ENCODE measurements around the gene LAMTOR4. TPM values are rescaled to one million over a fixed set of nuclear protein-coding genes. Genes with fewer than 3 reads are reported as not detected.

LAMTOR4 gene
- total and polyA plus RNA-seq, 2 experiments from 2014 or later, result 49.4 to 92.2 TPM

DNA sequence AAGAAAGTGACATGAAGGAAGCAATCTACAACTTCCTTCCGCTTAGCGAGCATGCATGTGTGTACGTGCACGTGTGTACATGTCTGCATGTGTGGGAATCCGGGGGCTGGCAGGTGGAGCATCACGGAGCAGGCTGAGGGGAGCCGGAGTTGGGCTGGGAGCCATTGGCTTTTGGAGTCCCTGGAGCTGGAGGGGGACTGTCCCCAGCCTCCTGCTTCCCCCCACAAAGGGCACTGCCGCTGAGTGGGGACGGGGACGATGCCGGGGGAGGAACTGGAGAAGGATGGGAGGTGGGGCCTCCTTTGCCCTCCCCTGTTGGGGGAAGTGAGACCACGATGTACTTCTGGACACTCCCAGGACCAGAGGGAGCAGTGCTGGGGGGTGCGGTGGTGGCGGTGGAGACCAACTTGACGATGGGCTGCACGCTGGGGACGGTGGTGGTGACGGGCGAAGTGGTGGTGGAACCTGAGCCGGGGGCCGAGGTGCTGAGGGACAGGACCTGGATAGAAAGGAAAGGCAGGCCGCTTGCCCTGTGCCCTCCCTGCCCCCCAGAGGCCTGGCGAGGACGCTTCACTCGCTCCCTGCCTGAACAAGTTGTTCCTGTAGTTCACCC is 41.5 kb upstream of the LAMTOR4 start:
- Histone ChIP-seq H3K9ac (no peak overlapping the region), H3K4me2 (ENCODE audit: unreplicated experiment) (no peak overlapping the region), H3F3A (ENCODE audit: insufficient read depth) (no peaks in the 10 kb centered on the region; the same call in 1 of the 2 replicates), H3K4me3 (no peak overlapping the region), H2AFZ (no peak overlapping the region), H3K27ac (no peak overlapping the region), H3K9me3 (ENCODE audit: low read depth) (no peaks in the 10 kb centered on the region), H3K9me2 (ENCODE audit: insufficient read depth) (no peaks in the 10 kb centered on the region), H3K4me1 (ENCODE audit: insufficient read depth) (no peaks in the 10 kb centered on the region), H3K79me2 (ENCODE audit: insufficient read depth) (peaks cover 11% of the 10 kb centered on the region), H3K27me3 (replicated peaks; ENCODE audit: insufficient read depth) (no peaks in the 10 kb centered on the region), H4K20me1 (ENCODE audit: insufficient read depth) (no peaks in the 10 kb centered on the region), H3K36me3 (ENCODE audit: low read depth) (0 out of 2 replicates have a peak, but pooled peaks cover 4% of the 10 kb centered on the region)
- TF ChIP-seq EZH2phosphoT487 (IDR thresholded peaks at IDR 0.05; ENCODE audit: insufficient read depth, low read depth) (no peak), EZH2 (IDR thresholded peaks at IDR 0.05; ENCODE audit: insufficient read depth, poor library complexity, severe bottlenecking) (no peak)
- in situ Hi-C loops (cut with MboI), result no loop called here
- WGBS, 2 experiments (ENCODE audit: low coverage in 1 of 2, low lambda C conversion rate in 2 of 2, missing lambda C conversion rate in 2 of 2), result 88 to 91% methylated on average over 15 to 25 of the region's 25 CpGs
- no peak for DNase-seq

DNA sequence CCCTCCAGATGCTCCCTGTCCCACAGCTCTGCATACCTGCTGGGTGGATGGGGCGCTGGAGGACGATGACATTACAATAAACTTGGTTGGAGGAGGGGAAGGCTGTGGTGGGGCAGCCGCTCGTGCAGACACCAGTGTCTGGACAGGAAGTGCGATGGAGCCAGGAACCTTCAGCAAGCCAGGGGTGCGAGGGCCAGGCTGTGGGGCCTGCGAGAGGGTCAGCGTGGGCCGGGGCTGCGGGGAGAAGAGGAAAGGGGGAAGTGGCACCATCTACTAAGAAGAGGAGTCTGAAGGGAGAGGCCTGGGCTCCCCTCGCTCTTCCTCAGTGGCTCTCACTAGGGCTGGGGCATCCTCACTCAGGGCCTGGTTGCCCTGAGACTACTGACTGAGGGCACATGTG is 40.8 kb upstream of the LAMTOR4 start:
- in situ Hi-C loops (cut with MboI), result no loop called here
- no peaks in the 10 kb centered on the region for H3K4me1 ChIP-seq (ENCODE audit: insufficient read depth)
- no peak overlapping the region for H3K4me2 ChIP-seq (ENCODE audit: unreplicated experiment)
- H3K9me3 ChIP-seq (ENCODE audit: low read depth), result no peaks in the 10 kb centered on the region
- no peak for TF ChIP-seq EZH2phosphoT487 (IDR thresholded peaks at IDR 0.05; ENCODE audit: insufficient read depth, low read depth)
- no peak for TF ChIP-seq EZH2 (IDR thresholded peaks at IDR 0.05; ENCODE audit: insufficient read depth, poor library complexity, severe bottlenecking)
- no peak for DNase-seq
- H2AFZ ChIP-seq, result no peak overlapping the region
- WGBS, 2 experiments (ENCODE audit: low coverage in 1 of 2, low lambda C conversion rate in 2 of 2, missing lambda C conversion rate in 2 of 2), result 75 to 79% methylated on average over 10 to 11 of the region's 11 CpGs
- H4K20me1 ChIP-seq (ENCODE audit: insufficient read depth), result no peaks in the 10 kb centered on the region
- no peak overlapping the region for H3K4me3 ChIP-seq
- H3K27ac ChIP-seq, result no peak overlapping the region
- H3K9me2 ChIP-seq (ENCODE audit: insufficient read depth), result no peaks in the 10 kb centered on the region
- H3K9ac ChIP-seq, result no peak overlapping the region
- H3F3A ChIP-seq (ENCODE audit: insufficient read depth), result no peaks in the 10 kb centered on the region; the same call in 1 of the 2 replicates
- H3K27me3 ChIP-seq (replicated peaks; ENCODE audit: insufficient read depth), result no peaks in the 10 kb centered on the region
- H3K79me2 ChIP-seq (ENCODE audit: insufficient read depth), result peaks cover 4% of the 10 kb centered on the region; the same call in 1 of the 2 replicates
- 0 out of 2 replicates have a peak, but pooled peaks cover 4% of the 10 kb centered on the region for H3K36me3 ChIP-seq (ENCODE audit: low read depth)

DNA sequence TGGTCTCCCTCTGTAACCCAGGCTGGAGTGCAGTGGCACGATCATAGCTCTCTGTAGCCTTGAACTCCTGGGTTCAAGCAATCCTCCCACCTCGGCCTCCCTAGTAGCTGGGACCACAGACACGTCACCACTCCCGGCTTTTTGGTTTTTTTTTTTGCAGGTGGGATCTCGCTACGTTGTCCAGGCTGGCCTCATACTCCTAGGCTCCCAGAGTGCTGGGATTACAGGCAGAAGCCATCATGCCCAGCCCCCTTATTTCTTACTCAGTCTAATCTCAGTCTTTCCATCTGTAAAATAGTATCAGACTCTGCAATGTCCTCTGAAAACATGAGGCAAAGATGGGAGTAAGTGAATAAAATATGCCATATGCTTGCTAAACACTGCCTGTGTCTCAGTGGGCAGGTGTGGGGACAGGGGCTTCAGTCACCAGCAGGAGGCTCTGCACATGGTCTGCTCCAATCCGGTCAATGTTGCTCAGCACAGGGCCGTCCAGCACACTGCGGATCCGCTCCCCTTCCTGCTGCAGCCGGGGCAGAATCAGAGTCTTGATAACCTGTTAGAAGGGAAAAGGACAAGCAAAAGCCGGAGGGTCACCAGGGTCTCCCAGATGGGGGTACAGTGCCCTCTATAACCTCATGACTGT is 39.1 kb upstream of the LAMTOR4 start:
- no peak overlapping the region for H3K4me2 ChIP-seq (ENCODE audit: unreplicated experiment)
- H2AFZ ChIP-seq, result no peak overlapping the region
- DNase-seq, result no peak
- no peaks in the 10 kb centered on the region for H3K4me1 ChIP-seq (ENCODE audit: insufficient read depth)
- H3K27ac ChIP-seq, result no peak overlapping the region
- no peak for TF ChIP-seq EZH2phosphoT487 (IDR thresholded peaks at IDR 0.05; ENCODE audit: insufficient read depth, low read depth)
- TF ChIP-seq EZH2 (IDR thresholded peaks at IDR 0.05; ENCODE audit: insufficient read depth, poor library complexity, severe bottlenecking), result no peak
- H3K79me2 ChIP-seq (ENCODE audit: insufficient read depth), result no peaks in the 10 kb centered on the region
- no peaks in the 10 kb centered on the region for H3K9me2 ChIP-seq (ENCODE audit: insufficient read depth)
- no peaks in the 10 kb centered on the region for H4K20me1 ChIP-seq (ENCODE audit: insufficient read depth)
- H3K27me3 ChIP-seq (replicated peaks; ENCODE audit: insufficient read depth), result no peaks in the 10 kb centered on the region
- H3F3A ChIP-seq (ENCODE audit: insufficient read depth), result no peaks in the 10 kb centered on the region
- H3K9me3 ChIP-seq (ENCODE audit: low read depth), result no peaks in the 10 kb centered on the region
- H3K36me3 ChIP-seq (ENCODE audit: low read depth), result 0 out of 2 replicates have a peak, but pooled peaks cover 4% of the 10 kb centered on the region
- H3K4me3 ChIP-seq, result no peak overlapping the region
- WGBS, 2 experiments (ENCODE audit: low coverage in 1 of 2, low lambda C conversion rate in 2 of 2, missing lambda C conversion rate in 2 of 2), result 80 to 81% methylated on average over 12 of the region's 12 CpGs
- no peak overlapping the region for H3K9ac ChIP-seq
- in situ Hi-C loops (cut with MboI), result no loop called here

DNA sequence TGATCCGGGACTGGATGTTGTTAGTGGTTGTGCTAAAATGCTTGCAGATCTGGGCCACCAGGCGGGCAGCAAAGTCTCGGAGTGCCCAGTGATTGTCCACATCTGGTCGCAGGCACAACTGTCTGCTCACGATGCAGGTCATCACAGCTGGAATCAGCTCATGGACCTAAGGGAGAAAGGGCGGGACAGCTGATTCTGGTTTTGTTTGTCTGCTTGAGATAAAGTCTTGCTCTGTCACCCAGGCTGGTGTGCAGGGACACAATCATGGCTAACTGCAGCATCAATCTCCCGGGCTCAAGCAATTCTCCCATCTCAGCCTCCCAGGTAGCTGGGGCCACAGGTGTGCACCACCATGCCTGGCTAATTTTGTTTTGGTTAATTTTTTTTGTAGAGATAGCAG is 37.6 kb upstream of the LAMTOR4 start:
- TF ChIP-seq EZH2 (IDR thresholded peaks at IDR 0.05; ENCODE audit: insufficient read depth, poor library complexity, severe bottlenecking), result no peak
- TF ChIP-seq EZH2phosphoT487 (IDR thresholded peaks at IDR 0.05; ENCODE audit: insufficient read depth, low read depth), result no peak
- in situ Hi-C loops (cut with MboI), result no loop called here
- Histone ChIP-seq H4K20me1 (ENCODE audit: insufficient read depth) (no peaks in the 10 kb centered on the region), H3K4me3 (no peak overlapping the region), H3K27ac (no peak overlapping the region), H3K9me2 (ENCODE audit: insufficient read depth) (no peaks in the 10 kb centered on the region), H3K9me3 (ENCODE audit: low read depth) (no peaks in the 10 kb centered on the region), H3K4me1 (ENCODE audit: insufficient read depth) (no peaks in the 10 kb centered on the region), H3K4me2 (ENCODE audit: unreplicated experiment) (no peak overlapping the region), H2AFZ (no peak overlapping the region), H3K27me3 (replicated peaks; ENCODE audit: insufficient read depth) (no peaks in the 10 kb centered on the region), H3K79me2 (ENCODE audit: insufficient read depth) (no peaks in the 10 kb centered on the region), H3F3A (ENCODE audit: insufficient read depth) (no peaks in the 10 kb centered on the region), H3K9ac (no peak overlapping the region), H3K36me3 (ENCODE audit: low read depth) (0 out of 2 replicates have a peak, but pooled peaks cover 4% of the 10 kb centered on the region)
- WGBS, 2 experiments (ENCODE audit: low coverage in 1 of 2, low lambda C conversion rate in 2 of 2, missing lambda C conversion rate in 2 of 2), result 87 to 92% methylated on average over 7 of the region's 7 CpGs
- DNase-seq, result no peak
